SHP77 (cell line): ENCODE measurements around the gene ANKFY1.

Experiments used
- DNase-seq, 2 experiments: peaks; one replicate each; lab custom pipeline; 2025; lab: John Stamatoyannopoulos, UW

The ANKFY1 gene

GRCh38 chr17:4118015-4118743, 145.6 kb downstream of the ANKFY1 start:
- no peak for DNase-seq

- DNase-seq, result no peak
Measured at GRCh38 chr17:4116516-4116915, 147.3 kb downstream of the ANKFY1 start.
